ENCODE measurements around the gene PPM1A. TPM values are rescaled to one million over a fixed set of nuclear protein-coding genes. Genes with fewer than 3 reads are reported as not detected.

Gene PPM1A
- total and polyA plus RNA-seq, 2 experiments from 2014 or later = 29.8 to 34.1 TPM

DNA sequence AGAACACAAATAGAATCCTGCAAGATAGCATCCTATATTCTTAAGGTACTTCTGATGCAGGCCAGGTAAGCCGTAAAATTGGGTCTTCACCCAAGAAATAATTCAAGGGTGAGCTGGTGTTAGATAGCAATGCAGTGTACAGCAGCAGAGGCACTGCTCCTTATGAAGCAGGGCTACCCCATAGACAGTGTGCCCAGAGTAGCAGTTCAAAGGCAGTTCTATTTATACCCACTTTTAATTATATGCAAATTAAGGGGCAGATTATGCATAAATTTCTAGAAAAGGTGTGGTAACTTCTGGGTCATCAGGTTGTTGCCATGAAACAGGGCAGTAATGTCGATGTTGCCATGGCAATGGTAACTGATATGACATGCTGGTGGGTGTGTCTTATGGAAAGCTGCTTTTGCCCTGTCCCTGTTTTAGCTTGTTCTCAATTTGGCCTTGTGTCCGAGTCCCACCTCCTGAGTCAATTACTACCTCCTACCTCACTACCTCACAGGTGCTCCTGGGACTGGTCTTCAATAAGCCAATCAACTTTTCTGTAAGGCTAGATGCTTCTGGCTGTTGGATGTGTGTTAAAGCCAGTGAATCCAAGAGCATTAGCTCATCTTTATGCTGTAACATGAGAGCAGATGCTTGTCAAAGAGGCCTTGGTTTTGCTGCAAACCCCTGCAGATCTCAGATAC, 61.0 kb downstream of the PPM1A start:
- Mint-ChIP-seq H3K27me3 (ENCODE audit: insufficient read depth, low read depth, poor library complexity) (peaks cover 5% of the 10 kb centered on the region), H3K9me3 (no peaks in the 10 kb centered on the region), H3K27ac (no peak overlapping the region), H3K4me3 (no peak overlapping the region), H3K4me1 (peaks cover 30% of the 10 kb centered on the region), H3K36me3 (ENCODE audit: low read depth) (peaks cover 7% of the 10 kb centered on the region)
- Histone ChIP-seq H3K4me1 (ENCODE audit: insufficient read depth) (peaks cover 9% of the 10 kb centered on the region; the same call in 1 of the 2 replicates), H3K27me3 (ENCODE audit: insufficient read depth) (no peaks in the 10 kb centered on the region), H3K36me3 (ENCODE audit: insufficient read depth) (no peaks in the 10 kb centered on the region), H3K79me2 (replicated peaks; ENCODE audit: insufficient read depth) (no peaks in the 10 kb centered on the region), H3K4me2 (no peak overlapping the region), H3K4me3 (no peak overlapping the region), H3K27ac (ENCODE audit: low read depth) (0 out of 2 replicates have a peak overlapping the region, but pooled peaks have one; percentile 45), H3F3A (replicated peaks; ENCODE audit: low read depth) (no peaks in the 10 kb centered on the region), H3K9me2 (ENCODE audit: insufficient read depth) (peaks cover 10% of the 10 kb centered on the region; the same call in 1 of the 2 replicates), H4K20me1 (replicated peaks; ENCODE audit: insufficient read depth) (no peaks in the 10 kb centered on the region), H2AFZ (0 out of 2 replicates have a peak overlapping the region, but pooled peaks have one; percentile 16)
- TF ChIP-seq JUNB (IDR thresholded peaks at IDR 0.05; ENCODE audit: unreplicated experiment) = no peak
- TF ChIP-seq NANOG (IDR thresholded peaks at IDR 0.05; ENCODE audit: borderline replicate concordance) = no peak
- DNase-seq (ENCODE audit: low spot score) (no peak), ATAC-seq (no peak)

DNA sequence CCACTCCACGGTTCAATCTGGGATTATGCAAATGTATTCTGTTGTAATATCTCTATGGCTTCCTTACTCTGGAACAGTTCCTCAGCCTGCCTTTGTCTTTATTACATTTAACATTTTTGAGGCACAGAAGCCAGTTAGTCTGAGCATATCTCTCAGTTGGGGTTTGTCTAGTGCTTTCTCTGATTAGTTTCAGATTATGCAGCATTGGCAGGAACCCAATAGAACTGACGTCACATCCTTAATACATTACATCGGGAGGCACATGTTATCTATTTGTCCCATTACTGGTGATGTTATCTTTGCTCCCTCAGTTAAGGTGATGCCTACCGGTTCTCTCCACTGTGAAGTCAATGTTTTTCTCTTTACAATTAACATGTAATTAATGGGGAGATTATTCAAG, 62.4 kb downstream of the PPM1A start:
- Histone ChIP-seq H2AFZ (no peak overlapping the region), H3K9me2 (ENCODE audit: insufficient read depth) (peaks cover 10% of the 10 kb centered on the region; the same call in 1 of the 2 replicates), H4K20me1 (replicated peaks; ENCODE audit: insufficient read depth) (no peaks in the 10 kb centered on the region), H3K4me2 (no peak overlapping the region), H3F3A (replicated peaks; ENCODE audit: low read depth) (no peaks in the 10 kb centered on the region), H3K27ac (ENCODE audit: low read depth) (no peak overlapping the region), H3K79me2 (replicated peaks; ENCODE audit: insufficient read depth) (no peaks in the 10 kb centered on the region), H3K27me3 (ENCODE audit: insufficient read depth) (no peaks in the 10 kb centered on the region), H3K4me3 (no peak overlapping the region), H3K4me1 (ENCODE audit: insufficient read depth) (peaks cover 22% of the 10 kb centered on the region), H3K36me3 (ENCODE audit: insufficient read depth) (no peaks in the 10 kb centered on the region)
- no peak for DNase-seq (ENCODE audit: low spot score)
- Mint-ChIP-seq H3K4me3 (no peak overlapping the region), H3K9me3 (no peaks in the 10 kb centered on the region), H3K36me3 (ENCODE audit: low read depth) (peaks cover under 1% of the 10 kb centered on the region), H3K27me3 (ENCODE audit: insufficient read depth, low read depth, poor library complexity) (peaks cover 8% of the 10 kb centered on the region), H3K4me1 (peaks cover 42% of the 10 kb centered on the region), H3K27ac (no peak overlapping the region)
- ATAC-seq = no peak
- TF ChIP-seq ZNF331 (CRISPR knock-in tag; IDR thresholded peaks at IDR 0.05; ENCODE audit: low read depth) (no peak), JUNB (IDR thresholded peaks at IDR 0.05; ENCODE audit: unreplicated experiment) (no peak), EZH2phosphoT487 (IDR thresholded peaks at IDR 0.05; ENCODE audit: unreplicated experiment) (no peak), ZNF114 (CRISPR knock-in tag; IDR thresholded peaks at IDR 0.05) (no peak), POLR2AphosphoS5 (IDR thresholded peaks at IDR 0.05; ENCODE audit: low read depth) (no peak), STAT1 (IDR thresholded peaks at IDR 0.05; ENCODE audit: unreplicated experiment) (no peak)
- TF ChIP-seq, protein P1, sequence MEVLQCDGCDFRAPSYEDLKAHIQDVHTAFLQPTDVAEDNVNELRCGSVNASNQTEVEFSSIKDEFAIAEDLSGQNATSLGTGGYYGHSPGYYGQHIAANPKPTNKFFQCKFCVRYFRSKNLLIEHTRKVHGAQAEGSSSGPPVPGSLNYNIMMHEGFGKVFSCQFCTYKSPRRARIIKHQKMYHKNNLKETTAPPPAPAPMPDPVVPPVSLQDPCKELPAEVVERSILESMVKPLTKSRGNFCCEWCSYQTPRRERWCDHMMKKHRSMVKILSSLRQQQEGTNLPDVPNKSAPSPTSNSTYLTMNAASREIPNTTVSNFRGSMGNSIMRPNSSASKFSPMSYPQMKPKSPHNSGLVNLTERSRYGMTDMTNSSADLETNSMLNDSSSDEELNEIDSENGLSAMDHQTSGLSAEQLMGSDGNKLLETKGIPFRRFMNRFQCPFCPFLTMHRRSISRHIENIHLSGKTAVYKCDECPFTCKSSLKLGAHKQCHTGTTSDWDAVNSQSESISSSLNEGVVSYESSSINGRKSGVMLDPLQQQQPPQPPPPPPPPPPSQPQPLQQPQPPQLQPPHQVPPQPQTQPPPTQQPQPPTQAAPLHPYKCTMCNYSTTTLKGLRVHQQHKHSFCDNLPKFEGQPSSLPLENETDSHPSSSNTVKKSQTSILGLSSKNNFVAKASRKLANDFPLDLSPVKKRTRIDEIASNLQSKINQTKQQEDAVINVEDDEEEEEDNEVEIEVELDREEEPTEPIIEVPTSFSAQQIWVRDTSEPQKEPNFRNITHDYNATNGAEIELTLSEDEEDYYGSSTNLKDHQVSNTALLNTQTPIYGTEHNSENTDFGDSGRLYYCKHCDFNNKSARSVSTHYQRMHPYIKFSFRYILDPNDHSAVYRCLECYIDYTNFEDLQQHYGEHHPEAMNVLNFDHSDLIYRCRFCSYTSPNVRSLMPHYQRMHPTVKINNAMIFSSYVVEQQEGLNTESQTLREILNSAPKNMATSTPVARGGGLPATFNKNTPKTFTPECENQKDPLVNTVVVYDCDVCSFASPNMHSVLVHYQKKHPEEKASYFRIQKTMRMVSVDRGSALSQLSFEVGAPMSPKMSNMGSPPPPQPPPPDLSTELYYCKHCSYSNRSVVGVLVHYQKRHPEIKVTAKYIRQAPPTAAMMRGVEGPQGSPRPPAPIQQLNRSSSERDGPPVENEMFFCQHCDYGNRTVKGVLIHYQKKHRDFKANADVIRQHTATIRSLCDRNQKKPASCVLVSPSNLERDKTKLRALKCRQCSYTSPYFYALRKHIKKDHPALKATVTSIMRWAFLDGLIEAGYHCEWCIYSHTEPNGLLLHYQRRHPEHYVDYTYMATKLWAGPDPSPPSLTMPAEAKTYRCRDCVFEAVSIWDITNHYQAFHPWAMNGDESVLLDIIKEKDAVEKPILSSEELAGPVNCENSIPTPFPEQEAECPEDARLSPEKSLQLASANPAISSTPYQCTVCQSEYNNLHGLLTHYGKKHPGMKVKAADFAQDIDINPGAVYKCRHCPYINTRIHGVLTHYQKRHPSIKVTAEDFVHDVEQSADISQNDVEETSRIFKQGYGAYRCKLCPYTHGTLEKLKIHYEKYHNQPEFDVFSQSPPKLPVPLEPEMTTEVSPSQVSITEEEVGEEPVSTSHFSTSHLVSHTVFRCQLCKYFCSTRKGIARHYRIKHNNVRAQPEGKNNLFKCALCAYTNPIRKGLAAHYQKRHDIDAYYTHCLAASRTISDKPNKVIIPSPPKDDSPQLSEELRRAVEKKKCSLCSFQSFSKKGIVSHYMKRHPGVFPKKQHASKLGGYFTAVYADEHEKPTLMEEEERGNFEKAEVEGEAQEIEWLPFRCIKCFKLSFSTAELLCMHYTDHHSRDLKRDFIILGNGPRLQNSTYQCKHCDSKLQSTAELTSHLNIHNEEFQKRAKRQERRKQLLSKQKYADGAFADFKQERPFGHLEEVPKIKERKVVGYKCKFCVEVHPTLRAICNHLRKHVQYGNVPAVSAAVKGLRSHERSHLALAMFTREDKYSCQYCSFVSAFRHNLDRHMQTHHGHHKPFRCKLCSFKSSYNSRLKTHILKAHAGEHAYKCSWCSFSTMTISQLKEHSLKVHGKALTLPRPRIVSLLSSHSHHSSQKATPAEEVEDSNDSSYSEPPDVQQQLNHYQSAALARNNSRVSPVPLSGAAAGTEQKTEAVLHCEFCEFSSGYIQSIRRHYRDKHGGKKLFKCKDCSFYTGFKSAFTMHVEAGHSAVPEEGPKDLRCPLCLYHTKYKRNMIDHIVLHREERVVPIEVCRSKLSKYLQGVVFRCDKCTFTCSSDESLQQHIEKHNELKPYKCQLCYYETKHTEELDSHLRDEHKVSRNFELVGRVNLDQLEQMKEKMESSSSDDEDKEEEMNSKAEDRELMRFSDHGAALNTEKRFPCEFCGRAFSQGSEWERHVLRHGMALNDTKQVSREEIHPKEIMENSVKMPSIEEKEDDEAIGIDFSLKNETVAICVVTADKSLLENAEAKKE (CRISPR knock-in tag; IDR thresholded peaks at IDR 0.05) = no peak
- TF ChIP-seq, protein P2, sequence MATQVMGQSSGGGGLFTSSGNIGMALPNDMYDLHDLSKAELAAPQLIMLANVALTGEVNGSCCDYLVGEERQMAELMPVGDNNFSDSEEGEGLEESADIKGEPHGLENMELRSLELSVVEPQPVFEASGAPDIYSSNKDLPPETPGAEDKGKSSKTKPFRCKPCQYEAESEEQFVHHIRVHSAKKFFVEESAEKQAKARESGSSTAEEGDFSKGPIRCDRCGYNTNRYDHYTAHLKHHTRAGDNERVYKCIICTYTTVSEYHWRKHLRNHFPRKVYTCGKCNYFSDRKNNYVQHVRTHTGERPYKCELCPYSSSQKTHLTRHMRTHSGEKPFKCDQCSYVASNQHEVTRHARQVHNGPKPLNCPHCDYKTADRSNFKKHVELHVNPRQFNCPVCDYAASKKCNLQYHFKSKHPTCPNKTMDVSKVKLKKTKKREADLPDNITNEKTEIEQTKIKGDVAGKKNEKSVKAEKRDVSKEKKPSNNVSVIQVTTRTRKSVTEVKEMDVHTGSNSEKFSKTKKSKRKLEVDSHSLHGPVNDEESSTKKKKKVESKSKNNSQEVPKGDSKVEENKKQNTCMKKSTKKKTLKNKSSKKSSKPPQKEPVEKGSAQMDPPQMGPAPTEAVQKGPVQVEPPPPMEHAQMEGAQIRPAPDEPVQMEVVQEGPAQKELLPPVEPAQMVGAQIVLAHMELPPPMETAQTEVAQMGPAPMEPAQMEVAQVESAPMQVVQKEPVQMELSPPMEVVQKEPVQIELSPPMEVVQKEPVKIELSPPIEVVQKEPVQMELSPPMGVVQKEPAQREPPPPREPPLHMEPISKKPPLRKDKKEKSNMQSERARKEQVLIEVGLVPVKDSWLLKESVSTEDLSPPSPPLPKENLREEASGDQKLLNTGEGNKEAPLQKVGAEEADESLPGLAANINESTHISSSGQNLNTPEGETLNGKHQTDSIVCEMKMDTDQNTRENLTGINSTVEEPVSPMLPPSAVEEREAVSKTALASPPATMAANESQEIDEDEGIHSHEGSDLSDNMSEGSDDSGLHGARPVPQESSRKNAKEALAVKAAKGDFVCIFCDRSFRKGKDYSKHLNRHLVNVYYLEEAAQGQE (IDR thresholded peaks at IDR 0.05; ENCODE audit: unreplicated experiment) = no peak
- TF ChIP-seq, protein P3, sequence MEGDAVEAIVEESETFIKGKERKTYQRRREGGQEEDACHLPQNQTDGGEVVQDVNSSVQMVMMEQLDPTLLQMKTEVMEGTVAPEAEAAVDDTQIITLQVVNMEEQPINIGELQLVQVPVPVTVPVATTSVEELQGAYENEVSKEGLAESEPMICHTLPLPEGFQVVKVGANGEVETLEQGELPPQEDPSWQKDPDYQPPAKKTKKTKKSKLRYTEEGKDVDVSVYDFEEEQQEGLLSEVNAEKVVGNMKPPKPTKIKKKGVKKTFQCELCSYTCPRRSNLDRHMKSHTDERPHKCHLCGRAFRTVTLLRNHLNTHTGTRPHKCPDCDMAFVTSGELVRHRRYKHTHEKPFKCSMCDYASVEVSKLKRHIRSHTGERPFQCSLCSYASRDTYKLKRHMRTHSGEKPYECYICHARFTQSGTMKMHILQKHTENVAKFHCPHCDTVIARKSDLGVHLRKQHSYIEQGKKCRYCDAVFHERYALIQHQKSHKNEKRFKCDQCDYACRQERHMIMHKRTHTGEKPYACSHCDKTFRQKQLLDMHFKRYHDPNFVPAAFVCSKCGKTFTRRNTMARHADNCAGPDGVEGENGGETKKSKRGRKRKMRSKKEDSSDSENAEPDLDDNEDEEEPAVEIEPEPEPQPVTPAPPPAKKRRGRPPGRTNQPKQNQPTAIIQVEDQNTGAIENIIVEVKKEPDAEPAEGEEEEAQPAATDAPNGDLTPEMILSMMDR (conservative IDR thresholded peaks at IDR 0.05; ENCODE audit: low read depth in 2 of 2) = no peak

Data from GM23338 (cell line).